WTC11 (cell line): ENCODE results near the gene PPEF1.

ENCODE experiments used
- ETV6 ChIP-seq: sonication (generic); formaldehyde crosslinking; IDR thresholded peaks from 2 replicates; pipeline ENCODE4 v1.8.1; 2022; ENCODE audit warnings: mild to moderate bottlenecking, missing genetic modification reagents
- FOXK1 ChIP-seq: sonication (generic); formaldehyde crosslinking; IDR thresholded peaks from 2 replicates; pipeline ENCODE4 v1.8.0; 2022; ENCODE audit warnings: mild to moderate bottlenecking, moderate library complexity, missing genetic modification reagents
- GTF2I ChIP-seq: fragments of 250-450 bp; sonication (Bioruptor Pico); conservative IDR thresholded peaks from 2 replicates; pipeline ENCODE4 v1.4.0; 2021; ENCODE audit warnings: mild to moderate bottlenecking
- NFE2L1 ChIP-seq: sonication (generic); formaldehyde crosslinking; IDR thresholded peaks from 2 replicates; pipeline ENCODE4 v1.8.1; 2023; ENCODE audit warnings: missing genetic modification reagents
- NFYB ChIP-seq: sonication (generic); formaldehyde crosslinking; conservative IDR thresholded peaks from 2 replicates; pipeline ENCODE4 v1.8.0; 2022; ENCODE audit warnings: low read depth, missing genetic modification reagents
- NR3C1 ChIP-seq: sonication (generic); formaldehyde crosslinking; conservative IDR thresholded peaks from 2 replicates; pipeline ENCODE4 v1.8.1; 2023; ENCODE audit warnings: low read depth, mild to moderate bottlenecking, missing genetic modification reagents
- RELA ChIP-seq: sonication (generic); formaldehyde crosslinking; IDR thresholded peaks from 2 replicates; pipeline ENCODE4 v1.8.1; 2022; ENCODE audit warnings: missing genetic modification reagents, mild to moderate bottlenecking, borderline replicate concordance
- SP1 ChIP-seq: sonication (generic); formaldehyde crosslinking; conservative IDR thresholded peaks from 2 replicates; pipeline ENCODE4 v1.8.1; 2022; ENCODE audit warnings: missing genetic modification reagents
- ZNF423 ChIP-seq: fragments of 250-450 bp; sonication (Bioruptor Pico); IDR thresholded peaks from 2 replicates; pipeline ENCODE4 v2.1.2; 2022; ENCODE audit warnings: mild to moderate bottlenecking, moderate library complexity
- TF ChIP-seq, protein P1 (sequence below): sonication (generic); formaldehyde crosslinking; IDR thresholded peaks from 2 replicates; pipeline ENCODE4 v1.8.0; 2022; ENCODE audit warnings: mild to moderate bottlenecking, missing genetic modification reagents
- TF ChIP-seq, protein P2 (sequence below): sonication (generic); formaldehyde crosslinking; IDR thresholded peaks from 2 replicates; pipeline ENCODE4 v1.8.0; 2022; ENCODE audit warnings: mild to moderate bottlenecking, missing genetic modification reagents
- TF ChIP-seq, protein P3 (sequence below): fragments of 200-600 bp; IDR thresholded peaks from 2 replicates; pipeline ENCODE4 v1.8.0; 2022; ENCODE audit warnings: antibody characterized with exemption
- TF ChIP-seq, protein P4 (sequence below): sonication (generic); formaldehyde crosslinking; IDR thresholded peaks from 2 replicates; pipeline ENCODE4 v1.8.1; 2023; ENCODE audit warnings: mild to moderate bottlenecking, missing genetic modification reagents, moderate library complexity
- TF ChIP-seq, protein P5 (sequence below): sonication (generic); formaldehyde crosslinking; conservative IDR thresholded peaks from 2 replicates; pipeline ENCODE4 v1.8.1; 2022; ENCODE audit warnings: mild to moderate bottlenecking, missing genetic modification reagents

DNA sequence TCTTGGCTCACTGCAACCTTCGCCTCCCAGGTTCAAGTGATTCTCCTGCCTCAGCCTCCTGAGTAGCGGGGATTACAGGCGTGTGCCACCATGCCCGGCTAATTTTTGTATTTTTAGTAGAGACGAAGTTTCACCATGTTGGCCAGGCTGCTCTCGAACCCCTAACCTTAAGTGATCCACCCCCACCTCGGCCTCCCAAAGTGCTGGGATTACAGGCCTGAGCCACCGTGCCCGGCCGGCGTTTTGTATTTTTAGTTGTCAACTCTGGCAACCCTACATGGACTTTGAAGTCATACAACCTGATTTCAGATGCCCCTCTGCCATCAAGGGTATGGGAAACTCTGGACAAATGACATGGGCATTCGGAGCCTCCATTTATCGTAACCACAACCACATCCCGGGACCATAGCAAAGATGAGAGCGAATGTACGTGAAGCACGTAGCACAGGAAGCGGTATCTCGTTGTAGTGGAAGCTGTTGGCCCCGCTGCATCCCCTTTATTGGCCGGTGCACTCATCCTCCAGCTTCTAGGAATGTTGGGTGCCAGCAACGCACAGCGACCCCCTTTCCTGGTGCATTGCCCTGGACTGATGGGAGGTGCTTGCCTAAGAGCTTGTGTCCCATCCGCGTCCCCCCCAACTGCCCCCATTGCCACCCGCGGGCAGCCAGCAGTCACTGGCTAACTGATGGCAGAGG lies 167.3 kb downstream of the PPEF1 start:
- TF ChIP-seq GTF2I (CRISPR knock-in tag) (no peak), RELA (CRISPR knock-in tag) (no peak), NR3C1 (no peak), ETV6 (no peak), ZNF423 (CRISPR knock-in tag) (no peak), NFYB (CRISPR knock-in tag) (no peak), SP1 (CRISPR knock-in tag) (no peak), NFE2L1 (no peak), FOXK1 (CRISPR knock-in tag) (no peak)
- TF ChIP-seq, protein P1, sequence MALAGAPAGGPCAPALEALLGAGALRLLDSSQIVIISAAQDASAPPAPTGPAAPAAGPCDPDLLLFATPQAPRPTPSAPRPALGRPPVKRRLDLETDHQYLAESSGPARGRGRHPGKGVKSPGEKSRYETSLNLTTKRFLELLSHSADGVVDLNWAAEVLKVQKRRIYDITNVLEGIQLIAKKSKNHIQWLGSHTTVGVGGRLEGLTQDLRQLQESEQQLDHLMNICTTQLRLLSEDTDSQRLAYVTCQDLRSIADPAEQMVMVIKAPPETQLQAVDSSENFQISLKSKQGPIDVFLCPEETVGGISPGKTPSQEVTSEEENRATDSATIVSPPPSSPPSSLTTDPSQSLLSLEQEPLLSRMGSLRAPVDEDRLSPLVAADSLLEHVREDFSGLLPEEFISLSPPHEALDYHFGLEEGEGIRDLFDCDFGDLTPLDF (CRISPR knock-in tag), result no peak
- TF ChIP-seq, protein P2, sequence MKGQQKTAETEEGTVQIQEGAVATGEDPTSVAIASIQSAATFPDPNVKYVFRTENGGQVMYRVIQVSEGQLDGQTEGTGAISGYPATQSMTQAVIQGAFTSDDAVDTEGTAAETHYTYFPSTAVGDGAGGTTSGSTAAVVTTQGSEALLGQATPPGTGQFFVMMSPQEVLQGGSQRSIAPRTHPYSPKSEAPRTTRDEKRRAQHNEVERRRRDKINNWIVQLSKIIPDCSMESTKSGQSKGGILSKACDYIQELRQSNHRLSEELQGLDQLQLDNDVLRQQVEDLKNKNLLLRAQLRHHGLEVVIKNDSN (CRISPR knock-in tag), result no peak
- TF ChIP-seq, protein P3, sequence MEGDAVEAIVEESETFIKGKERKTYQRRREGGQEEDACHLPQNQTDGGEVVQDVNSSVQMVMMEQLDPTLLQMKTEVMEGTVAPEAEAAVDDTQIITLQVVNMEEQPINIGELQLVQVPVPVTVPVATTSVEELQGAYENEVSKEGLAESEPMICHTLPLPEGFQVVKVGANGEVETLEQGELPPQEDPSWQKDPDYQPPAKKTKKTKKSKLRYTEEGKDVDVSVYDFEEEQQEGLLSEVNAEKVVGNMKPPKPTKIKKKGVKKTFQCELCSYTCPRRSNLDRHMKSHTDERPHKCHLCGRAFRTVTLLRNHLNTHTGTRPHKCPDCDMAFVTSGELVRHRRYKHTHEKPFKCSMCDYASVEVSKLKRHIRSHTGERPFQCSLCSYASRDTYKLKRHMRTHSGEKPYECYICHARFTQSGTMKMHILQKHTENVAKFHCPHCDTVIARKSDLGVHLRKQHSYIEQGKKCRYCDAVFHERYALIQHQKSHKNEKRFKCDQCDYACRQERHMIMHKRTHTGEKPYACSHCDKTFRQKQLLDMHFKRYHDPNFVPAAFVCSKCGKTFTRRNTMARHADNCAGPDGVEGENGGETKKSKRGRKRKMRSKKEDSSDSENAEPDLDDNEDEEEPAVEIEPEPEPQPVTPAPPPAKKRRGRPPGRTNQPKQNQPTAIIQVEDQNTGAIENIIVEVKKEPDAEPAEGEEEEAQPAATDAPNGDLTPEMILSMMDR, result no peak
- TF ChIP-seq, protein P4, sequence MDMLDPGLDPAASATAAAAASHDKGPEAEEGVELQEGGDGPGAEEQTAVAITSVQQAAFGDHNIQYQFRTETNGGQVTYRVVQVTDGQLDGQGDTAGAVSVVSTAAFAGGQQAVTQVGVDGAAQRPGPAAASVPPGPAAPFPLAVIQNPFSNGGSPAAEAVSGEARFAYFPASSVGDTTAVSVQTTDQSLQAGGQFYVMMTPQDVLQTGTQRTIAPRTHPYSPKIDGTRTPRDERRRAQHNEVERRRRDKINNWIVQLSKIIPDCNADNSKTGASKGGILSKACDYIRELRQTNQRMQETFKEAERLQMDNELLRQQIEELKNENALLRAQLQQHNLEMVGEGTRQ (CRISPR knock-in tag), result no peak
- TF ChIP-seq, protein P5, sequence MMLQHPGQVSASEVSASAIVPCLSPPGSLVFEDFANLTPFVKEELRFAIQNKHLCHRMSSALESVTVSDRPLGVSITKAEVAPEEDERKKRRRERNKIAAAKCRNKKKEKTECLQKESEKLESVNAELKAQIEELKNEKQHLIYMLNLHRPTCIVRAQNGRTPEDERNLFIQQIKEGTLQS (CRISPR knock-in tag), result no peak
